GM12874 (cell line): ENCODE measurements around the gene MEF2B.

Experiments used
- TF ChIP-seq, protein P1 (sequence below): IDR thresholded peaks from 2 replicates; pipeline ENCODE4 v1.5.1; 2011; ENCODE audit warnings: low read depth, mild to moderate bottlenecking, control low read depth, low read length, moderate library complexity; ENCODE audit not compliant: insufficient read depth

MEF2B gene

DNA sequence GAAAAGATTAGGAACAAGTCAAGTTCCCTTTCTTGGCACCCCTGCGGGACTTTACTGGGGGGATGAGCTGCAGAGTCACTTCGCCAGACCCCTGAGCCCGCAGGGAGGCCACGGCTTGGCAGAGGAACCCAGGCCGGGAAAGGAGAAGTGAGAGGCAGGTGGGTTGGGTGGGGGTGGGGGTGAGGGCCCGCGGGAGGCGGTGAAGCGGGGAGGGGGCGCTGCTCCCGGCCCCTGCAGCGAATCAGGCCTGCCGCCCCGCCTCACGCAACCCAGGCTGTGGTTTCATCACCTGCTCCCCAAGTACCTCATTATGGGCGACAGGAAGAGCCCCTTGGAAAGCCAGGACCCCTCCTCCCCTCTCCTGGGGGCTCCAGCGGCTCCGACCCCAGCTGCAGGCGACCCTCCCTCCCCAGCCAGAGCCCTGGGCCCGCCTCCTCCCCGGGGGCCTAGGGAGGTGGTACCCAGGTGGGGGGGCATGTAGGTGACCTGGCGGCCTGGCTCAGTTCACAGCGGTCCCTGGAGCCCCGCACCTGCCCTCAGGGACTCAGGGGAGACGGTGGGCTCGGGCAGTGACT, 9.5 kb downstream of the MEF2B start:
- TF ChIP-seq, protein P1, sequence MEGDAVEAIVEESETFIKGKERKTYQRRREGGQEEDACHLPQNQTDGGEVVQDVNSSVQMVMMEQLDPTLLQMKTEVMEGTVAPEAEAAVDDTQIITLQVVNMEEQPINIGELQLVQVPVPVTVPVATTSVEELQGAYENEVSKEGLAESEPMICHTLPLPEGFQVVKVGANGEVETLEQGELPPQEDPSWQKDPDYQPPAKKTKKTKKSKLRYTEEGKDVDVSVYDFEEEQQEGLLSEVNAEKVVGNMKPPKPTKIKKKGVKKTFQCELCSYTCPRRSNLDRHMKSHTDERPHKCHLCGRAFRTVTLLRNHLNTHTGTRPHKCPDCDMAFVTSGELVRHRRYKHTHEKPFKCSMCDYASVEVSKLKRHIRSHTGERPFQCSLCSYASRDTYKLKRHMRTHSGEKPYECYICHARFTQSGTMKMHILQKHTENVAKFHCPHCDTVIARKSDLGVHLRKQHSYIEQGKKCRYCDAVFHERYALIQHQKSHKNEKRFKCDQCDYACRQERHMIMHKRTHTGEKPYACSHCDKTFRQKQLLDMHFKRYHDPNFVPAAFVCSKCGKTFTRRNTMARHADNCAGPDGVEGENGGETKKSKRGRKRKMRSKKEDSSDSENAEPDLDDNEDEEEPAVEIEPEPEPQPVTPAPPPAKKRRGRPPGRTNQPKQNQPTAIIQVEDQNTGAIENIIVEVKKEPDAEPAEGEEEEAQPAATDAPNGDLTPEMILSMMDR: no peak

DNA sequence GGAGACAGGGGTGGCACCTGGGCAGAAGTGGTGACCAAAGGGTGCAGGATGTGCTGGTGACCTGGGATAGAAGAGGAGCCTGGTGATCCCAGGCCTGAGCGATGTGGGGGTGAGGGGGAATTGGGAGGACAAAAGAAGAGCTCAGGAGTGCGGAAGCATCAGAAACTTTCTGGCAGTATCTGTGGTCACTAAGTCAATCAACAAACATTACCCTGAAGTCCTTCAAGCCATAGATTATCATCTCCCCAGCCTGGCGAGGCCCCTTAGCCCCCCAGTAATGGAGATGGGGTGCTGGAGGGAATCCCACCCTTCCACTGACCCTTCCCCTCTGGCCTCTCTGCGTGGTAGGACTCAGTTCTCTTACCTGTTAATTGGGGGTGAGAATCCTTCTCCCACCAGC, 10.5 kb downstream of the MEF2B start:
- TF ChIP-seq, protein P1: no peak

DNA sequence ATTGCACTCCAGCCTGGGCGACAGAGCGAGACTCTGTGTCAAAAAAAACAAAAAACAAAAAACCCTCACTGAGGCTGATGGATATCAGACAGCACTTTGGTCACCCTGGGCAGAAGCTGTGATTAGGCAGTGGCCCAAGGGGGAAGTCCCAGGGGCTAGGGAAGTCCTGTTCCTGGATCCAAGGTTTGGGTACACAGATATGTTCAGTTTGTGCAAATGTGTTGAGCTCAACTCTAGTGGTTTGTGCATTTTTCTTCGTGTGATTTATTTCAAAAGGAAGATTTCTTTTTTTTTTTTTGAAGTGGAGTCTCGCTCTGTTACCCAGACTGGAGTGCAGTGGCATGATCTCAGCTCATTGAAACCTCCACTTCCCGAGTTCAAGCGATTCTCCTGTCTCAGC, 12.3 kb downstream of the MEF2B start:
- TF ChIP-seq, protein P1: no peak

DNA sequence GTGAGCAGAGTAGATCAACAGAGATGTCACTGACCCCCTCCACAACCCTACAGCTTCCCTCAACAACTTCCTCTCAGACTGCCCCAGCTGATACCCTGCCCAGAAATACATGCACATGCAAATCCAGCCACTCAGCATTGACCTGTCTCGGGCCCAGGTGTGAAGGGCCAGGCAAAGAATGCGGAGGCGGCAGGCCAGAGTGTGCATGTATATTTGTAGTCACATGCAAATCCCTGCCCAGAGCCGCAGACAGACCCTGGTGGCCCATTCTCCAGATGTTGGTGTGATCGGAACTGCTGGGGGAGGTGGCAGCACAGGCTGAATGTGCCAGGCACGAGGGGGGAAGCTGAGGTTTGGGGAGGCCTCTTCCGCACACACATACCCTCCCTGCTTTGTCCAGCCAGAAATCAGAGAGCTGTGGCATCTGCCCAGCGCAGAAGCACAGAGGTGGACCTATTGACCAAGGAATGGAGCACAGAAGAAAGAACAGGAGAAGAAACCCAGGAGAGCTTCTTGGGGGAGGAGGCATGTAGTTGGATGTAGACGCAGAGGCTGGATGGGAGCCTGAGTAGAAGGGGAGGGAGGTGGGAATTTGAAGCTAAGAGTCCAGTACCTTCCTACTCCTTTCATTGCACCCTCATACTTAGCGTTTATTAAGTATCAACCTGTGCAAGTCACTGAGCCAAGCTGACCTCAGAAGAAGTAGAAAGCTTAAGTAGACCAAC, 14.4 kb downstream of the MEF2B start:
- TF ChIP-seq, protein P1: no peak

DNA sequence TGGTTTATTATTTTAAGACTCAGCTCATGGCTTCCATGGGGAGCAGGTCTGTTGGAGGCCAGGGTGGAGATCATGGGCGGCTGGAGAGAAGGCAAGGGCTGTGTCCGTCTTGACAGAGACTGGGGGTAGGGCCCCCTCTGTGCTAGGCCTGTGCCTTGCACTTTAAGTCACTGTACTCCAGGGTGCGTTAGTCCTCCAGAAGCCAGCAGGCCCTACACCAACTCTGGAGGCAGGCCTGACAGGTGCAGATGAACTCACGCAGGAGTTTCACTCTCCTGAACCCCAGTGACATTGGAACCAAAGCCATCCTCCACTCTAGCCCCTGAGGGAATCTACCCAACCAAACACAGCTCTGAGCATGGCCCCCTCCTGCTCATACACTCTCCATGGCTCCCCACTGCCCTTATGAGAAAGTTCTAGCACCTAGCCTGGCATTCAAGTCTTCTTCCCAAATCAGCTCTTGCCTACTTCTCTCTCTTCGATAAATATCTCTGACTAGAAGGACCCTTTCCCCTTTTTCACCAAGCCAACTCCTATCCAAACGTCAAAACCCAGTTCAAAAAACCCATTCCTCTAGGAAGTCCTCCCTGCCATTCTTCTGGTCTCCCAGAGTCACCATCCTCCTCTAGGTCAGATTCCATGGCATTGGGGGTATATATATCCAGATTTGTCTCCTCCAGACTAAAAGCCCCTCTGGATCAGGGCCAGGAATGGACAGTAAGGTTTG, 15.1 kb downstream of the MEF2B start:
- TF ChIP-seq, protein P1: no peak

DNA sequence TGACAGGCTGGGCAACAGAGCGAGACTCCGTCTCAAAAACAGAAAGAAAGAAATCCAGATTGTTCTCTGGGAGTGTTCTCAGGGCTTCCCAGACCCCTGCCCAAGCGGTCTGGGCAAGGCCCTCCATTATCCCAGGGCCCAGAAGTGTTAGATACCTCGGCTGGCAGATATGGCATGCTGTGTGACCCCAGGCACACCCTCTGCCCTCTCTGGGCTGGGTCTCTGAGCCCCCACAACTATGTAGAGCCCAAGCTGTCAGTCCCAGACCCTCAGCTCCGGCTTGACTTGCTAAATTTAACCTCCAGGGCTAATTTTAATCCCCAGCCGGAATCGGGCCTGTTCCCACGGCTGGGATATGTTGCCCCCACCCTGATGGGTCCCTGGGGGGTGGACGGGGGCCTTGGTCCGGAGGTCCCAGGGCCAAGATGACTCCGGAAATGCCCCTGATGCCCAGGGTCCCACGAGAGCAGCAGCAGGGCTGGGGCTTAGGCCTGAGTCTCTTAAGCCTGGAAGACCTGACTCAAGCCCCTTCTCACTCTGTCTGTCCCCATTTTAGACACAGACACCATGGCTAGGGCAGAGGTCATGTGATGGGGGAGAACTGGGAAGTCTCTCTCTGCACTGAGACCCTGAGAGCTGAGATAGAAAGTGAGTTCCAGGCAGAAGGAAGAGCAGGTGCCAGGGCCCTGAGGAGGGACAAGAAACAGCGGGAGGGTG, 17.2 kb downstream of the MEF2B start:
- TF ChIP-seq, protein P1: no peak

DNA sequence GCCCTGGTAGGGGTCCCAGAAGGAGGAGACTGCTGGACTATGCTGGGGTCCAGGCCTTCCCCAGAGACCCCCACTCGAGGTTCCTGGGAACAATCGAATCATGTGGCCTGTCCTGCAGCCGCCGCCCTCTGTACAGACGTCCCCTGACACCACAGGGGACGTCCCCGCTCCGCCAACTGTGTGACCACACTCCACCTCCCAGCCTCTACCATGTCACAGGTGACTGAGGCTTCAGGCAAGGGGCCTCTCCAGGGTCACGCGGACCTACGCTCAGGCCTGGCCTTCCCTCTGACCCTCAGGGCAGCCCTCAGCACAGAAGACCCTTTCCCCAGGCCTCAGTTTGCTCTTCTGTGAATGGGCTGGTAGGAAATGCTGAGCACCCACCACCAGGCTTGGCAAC, 18.6 kb downstream of the MEF2B start:
- TF ChIP-seq, protein P1: no peak
